Lower leg skin (tissue), 3 donors: ENCODE results near the gene FIBCD1.

ENCODE experiments used
- CTCF ChIP-seq, 3 donors: fragments of 450-650 bp; IDR thresholded peaks; one replicate each; pipeline ENCODE4 v1.5.1; 2016; ENCODE audit warnings: antibody characterized with exemption in 3 of 3, mild to moderate bottlenecking in 3 of 3, moderate library complexity in 2 of 3
- POLR2A ChIP-seq, 2 donors: fragments of 450-650 bp; IDR thresholded peaks; one replicate each; pipeline ENCODE4 v1.6.1; 2016 to 2017; ENCODE audit warnings: antibody characterized with exemption in 2 of 2, mild to moderate bottlenecking in 1 of 2, moderate library complexity in 1 of 2

- TF ChIP-seq POLR2A (IDR thresholded peaks at IDR 0.05) (no peak), CTCF (IDR thresholded peaks at IDR 0.05) (no peak)
These were observed 3.0 kb upstream of the FIBCD1 start for GRCh38 chr9:130942084-130942483.
